Activated CD4-positive, alpha-beta T cell treated with anti-CD3 and anti-CD28 coated beads, Interleukin-2, amount 50 U/mL, for 16 hours (primary cell): ENCODE data around the gene OSBPL7.

Source experiments
- DNase-seq: peaks from one replicate; pipeline ENCODE4 v3.0.0-alpha.2; 2020

Gene OSBPL7

DNA sequence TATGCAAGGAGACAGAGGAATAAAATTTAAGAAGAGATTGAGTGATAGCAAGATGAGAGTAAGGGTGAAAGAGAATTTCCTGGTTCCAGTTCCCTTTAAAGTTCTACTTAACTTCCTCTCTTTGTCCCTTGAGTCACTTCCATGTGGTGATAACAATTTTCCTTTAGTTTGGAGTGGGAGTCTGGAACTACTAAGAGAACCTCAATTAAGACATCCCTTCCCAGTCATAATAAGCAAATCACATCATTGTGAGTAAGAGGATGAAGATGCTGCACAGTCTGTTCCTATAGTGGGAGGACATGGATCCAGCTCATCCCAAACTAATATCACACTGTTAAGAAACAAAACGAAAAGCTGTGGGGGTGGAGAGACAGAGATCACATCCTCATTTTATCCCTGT, 64.2 kb downstream of the OSBPL7 start:
- DNase-seq: no peak
